ENCODE results near the gene LRRC61.

Gene LRRC61

GRCh38 chr7:150358433-150358832 lies 35.3 kb downstream of the LRRC61 start:
- no peak for DNase-seq

GRCh38 chr7:150358988-150359621 lies 36.0 kb downstream of the LRRC61 start:
- no peak for DNase-seq

GRCh38 chr7:150359622-150360362 lies 36.6 kb downstream of the LRRC61 start:
- DNase-seq, result no peak

- no peak for DNase-seq
These were observed 37.4 kb downstream of the LRRC61 start for GRCh38 chr7:150360363-150361058.

GRCh38 chr7:150361402-150361801 lies 38.2 kb downstream of the LRRC61 start:
- DNase-seq, result no peak

GRCh38 chr7:150361807-150362621 lies 38.9 kb downstream of the LRRC61 start:
- DNase-seq, result no peak

GRCh38 chr7:150363370-150363769 lies 40.2 kb downstream of the LRRC61 start:
- no peak for DNase-seq

- DNase-seq, result no peak
These were observed 40.7 kb downstream of the LRRC61 start for GRCh38 chr7:150363872-150364271.

- no peak for DNase-seq
These were observed 42.0 kb downstream of the LRRC61 start for GRCh38 chr7:150365194-150365593.

GRCh38 chr7:150365673-150366398 lies 42.7 kb downstream of the LRRC61 start:
- no peak for DNase-seq

- no peak for DNase-seq
These were observed 44.5 kb downstream of the LRRC61 start for GRCh38 chr7:150367677-150368095.

GRCh38 chr7:150368096-150368883 lies 45.1 kb downstream of the LRRC61 start, which contains the start of gene REPIN1:
Gene REPIN1 (plus strand): TSS chr7:150368822. CDS start chr7:150369712, 890 bp downstream.
- peak; percentile 73 for DNase-seq

- no peak for DNase-seq
These were observed 46.0 kb downstream of the LRRC61 start for GRCh38 chr7:150368884-150369747.

- DNase-seq, result no peak
These were observed 46.8 kb downstream of the LRRC61 start for GRCh38 chr7:150369748-150370501.

GRCh38 chr7:150370612-150371071 lies 47.5 kb downstream of the LRRC61 start:
- no peak for DNase-seq

- DNase-seq, result no peak
These were observed 48.2 kb downstream of the LRRC61 start for GRCh38 chr7:150371131-150371995.

- DNase-seq, result no peak
These were observed 48.8 kb downstream of the LRRC61 start for GRCh38 chr7:150371996-150372270.

GRCh38 chr7:150372271-150373048 lies 49.3 kb downstream of the LRRC61 start:
- DNase-seq, result no peak

Data from NCI-H1436 (cell line).